Globus pallidus (tissue), 1 donor: ENCODE results near the gene SMCR8.
"Not testable (repeated sequence)": the region's sequence is repeated elsewhere in the genome, so short reads cannot be mapped to it uniquely, and the experiment has no call there.

Source experiments
- DNase-seq: peaks from one replicate; pipeline ENCODE4 v3.0.0-alpha.2; 2015; ENCODE audit warnings: low spot score

SMCR8 gene, protein sequence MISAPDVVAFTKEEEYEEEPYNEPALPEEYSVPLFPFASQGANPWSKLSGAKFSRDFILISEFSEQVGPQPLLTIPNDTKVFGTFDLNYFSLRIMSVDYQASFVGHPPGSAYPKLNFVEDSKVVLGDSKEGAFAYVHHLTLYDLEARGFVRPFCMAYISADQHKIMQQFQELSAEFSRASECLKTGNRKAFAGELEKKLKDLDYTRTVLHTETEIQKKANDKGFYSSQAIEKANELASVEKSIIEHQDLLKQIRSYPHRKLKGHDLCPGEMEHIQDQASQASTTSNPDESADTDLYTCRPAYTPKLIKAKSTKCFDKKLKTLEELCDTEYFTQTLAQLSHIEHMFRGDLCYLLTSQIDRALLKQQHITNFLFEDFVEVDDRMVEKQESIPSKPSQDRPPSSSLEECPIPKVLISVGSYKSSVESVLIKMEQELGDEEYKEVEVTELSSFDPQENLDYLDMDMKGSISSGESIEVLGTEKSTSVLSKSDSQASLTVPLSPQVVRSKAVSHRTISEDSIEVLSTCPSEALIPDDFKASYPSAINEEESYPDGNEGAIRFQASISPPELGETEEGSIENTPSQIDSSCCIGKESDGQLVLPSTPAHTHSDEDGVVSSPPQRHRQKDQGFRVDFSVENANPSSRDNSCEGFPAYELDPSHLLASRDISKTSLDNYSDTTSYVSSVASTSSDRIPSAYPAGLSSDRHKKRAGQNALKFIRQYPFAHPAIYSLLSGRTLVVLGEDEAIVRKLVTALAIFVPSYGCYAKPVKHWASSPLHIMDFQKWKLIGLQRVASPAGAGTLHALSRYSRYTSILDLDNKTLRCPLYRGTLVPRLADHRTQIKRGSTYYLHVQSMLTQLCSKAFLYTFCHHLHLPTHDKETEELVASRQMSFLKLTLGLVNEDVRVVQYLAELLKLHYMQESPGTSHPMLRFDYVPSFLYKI

DNA sequence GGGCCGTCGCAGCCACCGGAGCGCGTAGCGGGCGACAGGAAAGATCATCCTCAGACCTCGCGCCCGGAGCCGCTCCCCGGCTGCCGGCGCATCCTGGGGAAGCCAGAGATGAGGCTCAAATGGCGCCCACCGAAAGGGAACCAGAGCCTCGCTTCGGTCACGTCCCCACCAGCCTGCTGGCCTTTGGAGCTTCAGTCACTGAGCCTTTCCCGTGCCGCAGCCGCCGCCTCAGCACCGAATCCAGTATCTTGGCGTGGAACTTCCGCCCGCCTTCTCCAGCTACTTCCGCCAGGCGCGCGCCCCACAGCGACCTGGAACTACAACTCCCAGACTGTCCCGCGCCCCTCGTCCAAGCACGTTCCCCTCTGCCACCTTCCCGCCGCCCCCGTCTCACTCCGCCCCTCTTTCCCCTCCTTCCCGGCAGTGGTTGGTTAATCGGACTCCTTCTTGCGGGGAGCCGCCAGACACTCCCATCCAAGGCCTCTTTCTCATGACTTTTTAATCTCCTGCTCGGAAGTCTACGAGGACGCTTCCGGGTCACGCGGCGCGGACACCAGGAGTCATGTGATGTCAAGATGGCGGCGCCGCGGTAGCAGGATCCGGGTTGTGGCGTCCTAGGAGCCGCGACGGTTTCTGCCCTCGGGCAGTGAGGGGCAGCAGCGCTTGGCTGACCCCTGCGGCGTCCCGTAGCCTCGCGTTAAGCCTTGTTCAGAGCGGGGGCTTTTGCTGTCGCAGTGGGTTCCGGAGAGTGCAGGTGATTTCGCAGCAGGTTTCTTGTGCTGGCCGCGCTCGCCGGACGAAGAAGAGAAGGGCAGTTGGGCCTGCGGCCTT is at the start of gene SMCR8, which contains the start of gene TOP3A:
Gene SMCR8, plus strand, starts transcription at position 563 of the 831 bp plus-strand sequence. CDS start 497 bp downstream, outside the sequence.
Gene TOP3A, minus strand, starts transcription at position 264 of the 831 bp plus-strand sequence. Its CDS starts 216 bp downstream, at position 48.
- DNase-seq: peak; percentile 97

DNA sequence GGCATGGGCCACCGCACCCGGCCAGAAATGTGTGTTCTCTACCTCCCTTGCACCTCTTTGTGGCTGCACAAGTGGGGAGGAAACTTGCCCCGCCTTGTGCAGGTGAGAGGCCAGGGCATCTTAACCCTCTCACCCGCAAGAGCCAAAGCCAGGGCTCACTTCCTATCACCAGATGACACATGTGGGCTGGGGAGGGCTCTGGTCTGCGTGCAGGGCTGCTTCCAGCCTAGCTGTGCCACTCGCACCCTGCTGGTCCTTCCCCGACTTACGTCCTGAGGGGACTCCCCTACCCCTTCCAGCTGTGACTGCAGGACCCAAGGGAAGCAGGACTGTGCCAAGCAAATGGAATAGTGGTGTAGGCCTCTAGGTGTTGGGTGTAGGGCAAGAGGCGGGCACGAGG is 47.7 kb upstream of the SMCR8 start:
- no peak for DNase-seq

- no peak for DNase-seq
Measured at GRCh38 chr17:18267927-18268711, 47.0 kb upstream of the SMCR8 start.

- DNase-seq: no peak
Measured at GRCh38 chr17:18270046-18270931, 44.8 kb upstream of the SMCR8 start.

DNA sequence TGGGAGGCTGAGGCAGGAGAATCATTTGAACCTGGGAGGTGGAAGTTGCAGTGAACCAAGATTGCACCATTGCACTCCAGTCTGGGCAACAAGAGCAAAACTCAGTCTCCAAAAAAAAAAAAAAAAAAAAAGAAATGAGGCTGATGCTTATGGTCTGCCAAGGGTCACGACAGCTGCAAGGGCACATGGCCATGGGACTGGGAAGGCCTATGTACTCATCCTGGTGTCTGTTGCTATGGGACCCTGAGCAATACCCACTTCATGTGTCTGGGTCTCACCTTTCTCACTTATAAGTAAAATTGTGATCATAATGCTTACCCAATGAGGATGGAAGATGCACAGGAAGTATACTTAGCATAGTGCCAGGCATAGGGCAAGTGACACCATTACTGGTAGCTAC is 38.0 kb upstream of the SMCR8 start:
- DNase-seq: no peak

DNA sequence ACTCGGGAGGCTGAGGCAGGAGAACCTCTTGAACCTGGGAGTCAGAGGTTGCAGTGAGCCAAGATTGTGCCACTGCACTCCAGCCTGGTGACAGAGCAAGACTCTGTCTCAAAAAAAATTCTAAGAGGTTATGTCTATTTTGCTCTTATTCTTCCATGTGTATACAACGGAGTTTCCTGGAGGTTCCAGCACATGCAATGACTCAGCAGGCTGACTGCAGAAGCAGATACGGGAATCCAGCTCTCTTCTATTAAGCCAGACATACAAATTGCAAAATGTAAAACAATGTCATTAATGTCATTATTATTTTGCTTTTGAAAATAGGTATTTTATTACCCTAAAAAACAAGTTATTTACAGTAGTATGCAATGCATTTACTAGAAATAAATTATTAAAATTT is 36.2 kb upstream of the SMCR8 start:
- DNase-seq: no peak

DNA sequence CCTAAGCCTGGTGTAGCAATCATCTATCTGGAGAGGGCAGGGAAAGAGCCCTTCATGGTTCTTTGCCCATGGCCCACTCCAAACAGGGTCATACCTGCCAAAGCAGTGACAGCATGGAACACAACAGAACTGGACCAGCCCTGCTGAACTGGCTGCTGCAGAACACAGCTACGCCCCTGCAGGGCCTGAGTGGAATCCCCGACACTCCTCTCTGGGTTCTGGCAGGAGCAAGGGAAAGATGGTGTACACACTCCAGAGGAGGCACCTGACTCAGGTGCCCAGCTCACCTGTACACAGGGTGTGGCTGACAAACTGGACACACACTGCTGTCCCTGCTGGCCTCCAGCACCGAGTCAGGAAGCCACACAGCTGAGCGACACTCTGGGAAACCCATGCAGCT is 34.8 kb upstream of the SMCR8 start:
- no peak for DNase-seq

GRCh38 chr17:18280766-18281371 is 34.2 kb upstream of the SMCR8 start:
- DNase-seq: no peak

- DNase-seq: no peak
Measured at GRCh38 chr17:18281788-18282187, 33.3 kb upstream of the SMCR8 start.

- no peak for DNase-seq
Measured at GRCh38 chr17:18285296-18285695, 29.8 kb upstream of the SMCR8 start.

DNA sequence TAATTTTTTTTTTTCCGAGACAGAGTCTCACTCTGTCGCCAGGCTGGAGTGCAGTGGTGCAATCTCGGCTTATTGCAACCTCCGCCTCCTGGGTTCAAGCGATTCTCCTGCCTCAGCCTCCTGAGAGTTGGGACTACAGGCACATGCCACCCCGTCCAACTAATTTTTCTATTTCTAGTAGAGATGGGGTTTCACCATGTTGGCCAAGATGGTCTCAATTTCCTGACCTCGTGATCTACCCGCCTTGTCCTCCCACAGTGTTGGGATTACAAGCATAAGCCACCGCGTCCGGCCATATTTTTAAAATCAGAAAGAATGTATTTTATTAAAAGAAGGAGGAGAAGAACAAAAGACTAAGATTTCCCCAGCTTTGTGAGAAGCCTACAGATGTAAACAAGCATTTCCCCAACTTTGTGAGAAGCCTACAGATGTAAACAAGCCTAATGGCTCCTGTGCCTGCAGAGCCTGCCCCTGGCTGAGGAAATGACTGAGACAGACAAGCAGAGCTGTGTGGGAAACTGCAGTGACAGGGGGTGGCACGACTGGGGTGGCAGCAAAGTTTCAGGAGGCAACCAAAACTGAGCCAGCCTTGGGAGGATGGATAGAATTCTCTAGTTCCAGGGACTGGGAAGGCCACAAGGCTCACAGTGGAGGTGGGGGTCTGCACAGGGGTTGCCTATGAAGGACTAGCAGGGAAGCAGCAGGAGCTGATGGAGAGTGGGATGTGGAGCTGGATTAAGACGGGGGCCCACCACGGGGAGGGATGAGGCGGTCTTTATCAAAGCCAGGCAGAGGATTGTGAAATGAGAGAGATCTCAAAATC is 23.2 kb upstream of the SMCR8 start:
- DNase-seq: no peak

- not testable (repeated sequence) for DNase-seq
Measured at GRCh38 chr17:18298061-18298460, 17.0 kb upstream of the SMCR8 start.

- DNase-seq: no peak
Measured at GRCh38 chr17:18300725-18301480, 14.2 kb upstream of the SMCR8 start.

DNA sequence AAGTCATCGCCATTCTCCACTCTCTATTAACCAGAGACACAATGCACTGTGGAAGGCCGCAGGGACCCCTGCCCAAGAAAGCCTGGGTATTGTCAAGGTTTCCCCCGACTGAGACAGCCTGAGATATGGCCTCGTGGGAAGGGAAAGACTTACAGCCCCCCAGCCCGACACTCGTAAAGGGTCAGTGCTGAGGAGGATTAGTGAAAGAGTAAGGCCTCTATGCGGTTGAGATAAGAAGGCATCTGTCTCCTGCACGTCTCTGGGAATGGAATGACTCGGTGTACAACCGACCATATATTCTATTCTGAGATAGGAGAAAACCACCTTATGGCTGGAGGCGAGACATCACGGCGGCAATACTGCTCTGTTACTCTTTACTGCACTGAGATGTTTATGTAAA is 11.9 kb upstream of the SMCR8 start:
- DNase-seq: not testable (repeated sequence)

DNA sequence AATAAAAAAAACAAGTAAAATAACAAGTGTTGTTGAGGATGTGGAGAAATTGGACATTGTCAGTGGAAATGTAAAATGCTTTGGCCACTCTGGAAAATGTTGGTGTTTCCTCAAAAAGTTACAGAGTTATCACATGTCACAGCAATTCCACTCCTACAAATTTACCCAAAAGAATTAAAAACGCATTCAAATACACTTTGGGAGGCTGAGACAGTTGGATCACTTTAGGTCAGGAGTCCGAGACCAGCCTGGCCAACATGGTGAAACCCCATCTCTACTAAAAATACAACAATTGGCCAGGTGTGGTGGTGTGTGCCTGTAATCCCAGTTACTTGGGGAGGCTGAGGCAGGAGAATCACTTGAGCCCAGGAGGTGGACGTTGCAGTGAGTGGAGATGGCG is 5.9 kb upstream of the SMCR8 start:
- DNase-seq: no peak

GRCh38 chr17:18314059-18314730 is 898 bp upstream of the SMCR8 start:
- DNase-seq: no peak

- DNase-seq: no peak
Measured at GRCh38 chr17:18315562-18315922, 449 bp downstream of the SMCR8 start.
